AG08396 (cell line): ENCODE measurements around the gene NIM1K.
"Not testable (repeated sequence)": the region's sequence is repeated elsewhere in the genome, so short reads cannot be mapped to it uniquely, and the experiment has no call there.

Source experiments
- DNase-seq: peaks from one replicate; pipeline ENCODE4 v3.0.0; 2012; ENCODE audit warnings: low spot score, mixed read lengths

NIM1K gene

GRCh38 chr5:43281840-43282658 lies 90.0 kb downstream of the NIM1K start:
- DNase-seq, result no peak

- DNase-seq, result no peak
Measured at GRCh38 chr5:43286623-43287022, 94.6 kb downstream of the NIM1K start.

- DNase-seq, result no peak
Measured at GRCh38 chr5:43287493-43287892, 95.5 kb downstream of the NIM1K start.

- DNase-seq, result no peak
Measured at GRCh38 chr5:43288269-43288831, 96.3 kb downstream of the NIM1K start.

- DNase-seq, result no peak
Measured at GRCh38 chr5:43290726-43291125, 98.7 kb downstream of the NIM1K start.

- no peak for DNase-seq
Measured at GRCh38 chr5:43294226-43294625, 102.2 kb downstream of the NIM1K start.

- no peak for DNase-seq
Measured at GRCh38 chr5:43295202-43295601, 103.2 kb downstream of the NIM1K start.

- no peak for DNase-seq
Measured at GRCh38 chr5:43296835-43297234, 104.8 kb downstream of the NIM1K start.

- no peak for DNase-seq
Measured at GRCh38 chr5:43298443-43298842, 106.4 kb downstream of the NIM1K start.

GRCh38 chr5:43300112-43300511 lies 108.1 kb downstream of the NIM1K start:
- DNase-seq, result no peak

- DNase-seq, result no peak
Measured at GRCh38 chr5:43301653-43302091, 109.6 kb downstream of the NIM1K start.

- DNase-seq, result no peak
Measured at GRCh38 chr5:43302481-43302880, 110.5 kb downstream of the NIM1K start.

GRCh38 chr5:43303242-43303641 lies 111.2 kb downstream of the NIM1K start:
- DNase-seq, result no peak

- DNase-seq, result no peak
Measured at GRCh38 chr5:43304525-43304924, 112.5 kb downstream of the NIM1K start.

GRCh38 chr5:43305948-43306565 lies 114.0 kb downstream of the NIM1K start:
- DNase-seq, result peak; percentile 14

- not testable (repeated sequence) for DNase-seq
Measured at GRCh38 chr5:43306954-43307353, 114.9 kb downstream of the NIM1K start.

GRCh38 chr5:43309122-43309521 lies 117.1 kb downstream of the NIM1K start:
- DNase-seq, result no peak

- no peak for DNase-seq
Measured at GRCh38 chr5:43309637-43310036, 117.6 kb downstream of the NIM1K start.

- DNase-seq, result no peak
Measured at GRCh38 chr5:43312076-43312661, 120.1 kb downstream of the NIM1K start.

GRCh38 chr5:43312699-43313034 lies 120.6 kb downstream of the NIM1K start:
- peak; percentile 8 for DNase-seq

GRCh38 chr5:43313035-43313853 lies 121.2 kb downstream of the NIM1K start, which contains the start of gene HMGCS1:
HMGCS1 (minus strand) TSS chr5:43313412; CDS start chr5:43298965, 14,447 bp downstream.
- peak; percentile 97 for DNase-seq
